ENCODE data around the gene DYNC2H1.
"Not testable (repeated sequence)": the region's sequence is repeated elsewhere in the genome, so short reads cannot be mapped to it uniquely, and the experiment has no call there.

The DYNC2H1 gene

DNA sequence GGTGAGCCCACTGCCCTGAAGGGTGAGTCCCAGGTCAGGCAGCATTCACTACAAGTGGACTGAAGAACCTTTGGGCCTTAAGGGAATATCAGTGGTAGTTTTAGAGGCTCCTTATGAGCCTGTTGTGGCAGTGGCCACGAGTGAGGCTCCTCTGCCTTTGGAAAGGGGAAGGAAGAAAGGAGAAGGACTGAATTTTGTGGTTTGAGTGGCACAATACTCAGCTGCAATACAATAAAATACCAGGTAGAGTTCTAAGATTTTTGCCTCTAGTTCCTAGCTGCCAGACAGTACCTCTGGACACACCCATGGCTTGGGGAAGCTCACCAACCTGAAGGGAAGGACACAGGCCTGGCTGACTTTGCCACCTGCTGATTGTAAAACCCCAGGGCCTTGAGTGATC, 260.9 kb downstream of the DYNC2H1 start:
- no peak for DNase-seq

DNA sequence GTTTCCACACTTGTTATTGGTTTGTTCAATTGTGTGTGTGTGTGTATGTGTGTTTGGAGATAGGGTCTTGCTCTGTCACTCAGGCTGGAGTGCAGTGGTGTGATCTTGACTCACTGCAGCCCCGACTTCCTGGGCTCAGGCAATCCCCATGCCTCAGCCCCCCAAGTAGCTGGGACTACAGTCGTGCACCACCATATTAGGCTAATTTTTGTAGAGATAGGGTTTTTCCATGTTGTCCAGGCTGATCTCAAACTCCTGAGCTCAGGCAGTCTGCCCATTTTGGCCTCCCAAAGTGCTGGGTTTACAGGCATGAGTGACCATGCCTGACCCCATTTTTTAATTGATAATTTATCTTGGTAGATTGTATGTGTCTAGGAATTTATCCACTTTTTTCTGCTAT, 263.7 kb downstream of the DYNC2H1 start:
- no peak for DNase-seq

- not testable (repeated sequence) for DNase-seq
Measured at GRCh38 chr11:103374227-103374626, 265.0 kb downstream of the DYNC2H1 start.

- no peak for DNase-seq
Measured at GRCh38 chr11:103378931-103379330, 269.7 kb downstream of the DYNC2H1 start.

DNA sequence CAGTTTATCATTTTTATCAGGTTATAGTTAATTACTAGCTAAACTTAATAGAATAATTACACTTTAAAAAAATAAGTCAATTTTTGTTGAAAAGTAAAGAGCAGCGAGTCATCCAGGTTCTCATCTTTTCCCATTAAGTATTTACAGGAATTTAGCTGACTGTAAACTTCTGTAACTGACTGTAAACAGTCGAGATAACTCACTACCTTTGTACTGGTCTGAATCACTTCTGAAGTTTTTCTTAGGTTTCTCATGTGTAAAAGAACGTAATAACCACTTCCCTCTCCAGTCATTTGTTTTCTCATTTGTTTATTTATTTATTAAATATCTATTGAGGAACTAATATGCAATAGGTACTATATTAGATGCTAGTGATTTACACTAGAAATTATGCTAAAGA, 270.8 kb downstream of the DYNC2H1 start:
- no peak for DNase-seq

DNA sequence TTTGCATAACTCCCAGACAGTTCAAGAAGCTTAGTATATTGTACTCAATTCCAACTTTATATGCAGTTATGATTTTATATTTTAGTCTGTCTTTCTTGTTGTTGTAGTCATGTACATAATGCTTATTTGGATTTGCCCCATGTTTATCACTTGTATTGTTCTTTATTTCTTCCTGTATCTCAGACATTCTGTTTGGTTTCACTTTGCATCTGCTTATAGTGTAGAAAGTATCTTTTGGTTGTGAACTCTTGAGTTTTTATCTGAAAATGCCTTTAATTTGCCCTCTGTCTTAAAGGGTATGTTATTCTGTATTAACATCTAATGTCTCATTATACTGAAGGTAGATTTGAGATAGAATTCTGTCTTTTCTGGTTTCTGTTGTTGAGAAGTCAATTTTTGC, 275.4 kb downstream of the DYNC2H1 start:
- no peak for DNase-seq

DNA sequence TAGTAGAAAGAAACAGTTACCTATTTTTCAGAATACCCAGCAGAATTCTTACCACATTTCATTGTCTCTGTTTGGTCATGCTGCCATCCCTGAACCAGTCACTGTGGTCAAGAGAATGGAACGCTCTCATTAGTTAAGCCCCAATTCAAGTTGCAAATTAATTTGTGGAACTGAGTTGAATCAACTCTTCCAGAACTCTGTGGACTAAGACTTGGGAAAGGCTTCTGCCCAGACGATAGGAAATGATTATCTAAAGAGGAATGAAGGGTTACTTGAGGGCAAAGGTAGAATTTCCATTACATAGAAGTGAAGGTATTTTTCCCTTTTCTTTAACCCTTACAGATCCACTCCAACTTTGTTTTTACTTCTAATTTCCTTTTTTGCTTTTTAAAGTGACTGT, 286.4 kb downstream of the DYNC2H1 start:
- no peak for DNase-seq

DNA sequence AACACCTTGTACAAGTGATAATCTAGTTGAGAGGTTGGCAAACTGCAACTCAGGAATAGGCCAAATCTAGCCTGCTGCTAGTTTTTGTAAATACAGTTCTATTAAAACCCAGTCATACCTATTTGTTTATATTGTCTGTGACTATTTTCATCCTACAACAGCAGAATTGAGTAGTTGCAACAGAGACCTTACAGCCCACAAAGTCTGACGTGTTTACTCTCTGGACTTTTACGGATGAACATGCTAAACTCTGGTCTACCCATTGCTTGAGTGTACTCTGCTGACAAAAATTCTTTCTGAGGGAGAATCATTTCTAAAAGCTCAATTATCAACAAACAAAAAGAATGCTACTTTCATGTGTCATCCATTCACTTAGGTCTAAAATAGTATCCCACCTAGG, 287.0 kb downstream of the DYNC2H1 start:
- DNase-seq, result no peak

GRCh38 chr11:103397369-103397768, 288.1 kb downstream of the DYNC2H1 start:
- DNase-seq, result no peak

DNA sequence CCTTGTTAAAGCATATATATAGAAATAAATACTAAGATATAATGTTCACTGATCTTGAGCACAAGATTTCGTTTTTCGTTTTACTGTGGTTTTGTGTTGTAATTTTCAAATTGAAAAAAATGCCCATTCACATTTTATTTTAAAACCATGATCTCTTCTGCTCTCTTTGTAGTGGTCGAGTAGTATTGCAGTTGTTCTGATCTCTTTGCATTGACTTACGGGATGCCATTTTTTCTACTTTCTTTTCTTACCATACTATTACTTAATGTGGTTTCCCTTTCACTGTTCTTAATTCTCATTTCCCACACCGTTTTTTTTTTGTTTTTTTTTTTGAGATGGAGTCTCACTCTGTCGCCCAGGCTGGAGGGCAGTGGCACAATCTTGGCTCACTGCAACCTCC, 289.6 kb downstream of the DYNC2H1 start:
- DNase-seq, result no peak

GRCh38 chr11:103406357-103406756, 297.1 kb downstream of the DYNC2H1 start:
- no peak for DNase-seq

- DNase-seq, result no peak
Measured at GRCh38 chr11:103407641-103408040, 298.4 kb downstream of the DYNC2H1 start.

GRCh38 chr11:103413266-103413888, 304.2 kb downstream of the DYNC2H1 start:
- DNase-seq, result no peak

DNA sequence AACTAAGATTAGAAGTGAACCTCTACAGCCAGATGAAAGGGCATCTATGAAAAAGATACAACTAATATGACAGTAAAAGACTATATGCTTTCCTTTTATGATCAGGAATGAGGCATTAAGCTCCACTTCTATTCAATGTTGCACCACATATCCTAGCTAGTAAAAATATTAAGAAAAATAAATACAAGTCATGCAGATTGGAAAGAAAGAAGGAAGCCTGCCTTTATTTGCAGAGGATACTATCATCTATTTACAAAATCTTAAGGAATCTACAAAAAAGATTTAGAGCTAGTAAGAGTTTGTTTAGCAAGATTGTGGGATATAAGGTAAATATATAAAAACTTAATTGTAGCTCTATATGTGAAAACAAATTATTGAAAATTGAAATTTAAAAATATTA, 308.8 kb downstream of the DYNC2H1 start:
- DNase-seq, result no peak

DNA sequence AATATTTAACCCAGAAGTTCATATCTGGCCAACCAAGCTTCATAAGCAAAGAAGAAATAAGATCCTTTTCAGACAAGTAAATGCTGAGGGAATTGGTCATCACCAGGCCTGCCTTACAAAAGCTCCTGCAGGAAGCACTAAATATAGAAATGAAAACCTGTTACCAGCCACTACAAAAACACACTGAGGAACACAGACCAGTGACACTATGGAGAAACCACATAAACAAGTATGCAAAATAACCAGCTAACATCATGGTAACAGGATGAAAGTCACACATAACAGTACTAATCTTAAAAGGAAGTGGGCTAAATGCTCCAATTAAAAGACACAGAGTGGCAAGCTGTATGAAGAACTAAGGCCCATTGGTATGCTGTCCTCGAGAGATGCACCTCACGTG, 311.4 kb downstream of the DYNC2H1 start:
- peak in 1 of 5 experiments; percentile 20 for DNase-seq

DNA sequence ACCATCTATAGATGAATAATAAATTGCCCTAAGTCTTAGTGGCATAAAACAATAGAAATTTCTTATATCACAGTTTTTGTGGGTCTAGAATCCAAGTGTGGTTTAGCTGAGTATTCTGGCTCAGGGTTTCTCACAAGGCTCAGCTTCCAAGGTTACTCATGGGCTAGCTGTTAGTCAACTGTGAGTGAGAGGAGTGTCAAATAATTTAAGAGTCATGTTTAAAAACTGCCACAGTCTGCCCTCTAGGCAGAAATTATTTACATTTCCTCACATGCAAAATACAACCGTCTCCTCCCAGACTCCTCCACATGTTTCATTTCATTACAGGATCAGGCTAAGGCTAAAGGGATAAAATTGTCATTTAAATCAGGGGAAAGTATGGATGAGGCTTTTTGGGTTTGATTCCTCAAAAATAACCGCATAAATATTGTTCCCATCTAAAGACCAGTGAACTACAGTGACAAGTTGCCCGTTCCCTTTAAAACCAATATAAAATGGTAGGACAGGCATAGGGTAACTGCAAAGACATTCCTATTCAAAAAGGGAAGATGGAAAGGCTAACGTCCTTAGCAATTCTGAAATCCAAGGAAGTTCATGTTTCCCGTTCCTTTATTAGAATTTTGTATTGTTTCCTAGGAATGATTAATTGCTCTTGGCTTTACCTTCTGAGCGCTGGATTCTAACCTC, 324.3 kb downstream of the DYNC2H1 start:
- DNase-seq, result no peak

GRCh38 chr11:103434073-103434411, 324.8 kb downstream of the DYNC2H1 start:
- DNase-seq, result no peak

DNA sequence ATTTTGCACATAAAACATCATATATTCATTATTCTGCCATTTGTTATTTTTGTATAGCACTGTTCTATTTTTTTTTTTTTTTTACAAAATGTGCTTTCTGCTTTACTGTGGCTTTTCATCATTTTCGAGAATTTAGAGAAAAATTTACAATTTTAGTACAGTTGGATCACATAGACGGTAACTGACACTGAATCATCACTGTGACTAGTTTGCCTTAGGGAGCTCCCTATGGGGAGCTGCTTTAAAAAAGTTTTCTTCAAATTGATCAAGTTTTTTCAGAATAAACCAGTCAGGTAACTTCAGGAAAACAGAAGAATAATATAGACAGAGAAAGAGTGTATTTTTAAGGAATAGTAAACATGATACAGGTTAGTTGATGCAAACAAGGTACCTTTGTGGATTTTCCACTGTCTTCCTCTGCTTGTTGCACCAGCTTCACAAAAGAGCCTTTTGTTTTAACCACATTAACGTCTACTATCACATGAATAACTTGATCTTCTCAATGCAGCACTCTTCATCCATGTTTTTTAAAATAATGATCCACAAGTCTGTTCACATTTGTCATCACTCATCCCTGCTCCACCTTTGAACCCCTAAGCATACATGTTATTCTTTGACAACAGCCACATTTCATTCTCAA, 327.0 kb downstream of the DYNC2H1 start:
- DNase-seq, result no peak

DNA sequence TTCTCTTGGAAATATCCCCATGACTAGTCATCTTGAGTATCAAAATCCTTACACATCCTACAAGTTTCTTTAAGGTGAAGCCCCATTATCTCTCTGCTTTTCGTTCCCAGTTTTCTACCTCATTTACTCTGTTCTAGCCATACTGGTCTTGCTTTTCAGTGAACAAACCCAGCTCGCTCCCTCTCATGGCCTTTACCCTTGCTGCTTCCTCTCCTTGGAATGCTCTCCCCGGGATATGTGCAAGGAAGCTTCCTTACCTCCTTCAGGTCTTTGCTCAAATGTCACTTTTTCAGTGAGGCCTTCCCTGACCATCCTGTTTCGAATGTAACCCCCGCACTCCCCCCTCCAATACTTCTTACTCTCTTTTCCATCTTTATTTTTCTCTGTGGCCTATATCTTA, 331.8 kb downstream of the DYNC2H1 start:
- no peak for DNase-seq

DNA sequence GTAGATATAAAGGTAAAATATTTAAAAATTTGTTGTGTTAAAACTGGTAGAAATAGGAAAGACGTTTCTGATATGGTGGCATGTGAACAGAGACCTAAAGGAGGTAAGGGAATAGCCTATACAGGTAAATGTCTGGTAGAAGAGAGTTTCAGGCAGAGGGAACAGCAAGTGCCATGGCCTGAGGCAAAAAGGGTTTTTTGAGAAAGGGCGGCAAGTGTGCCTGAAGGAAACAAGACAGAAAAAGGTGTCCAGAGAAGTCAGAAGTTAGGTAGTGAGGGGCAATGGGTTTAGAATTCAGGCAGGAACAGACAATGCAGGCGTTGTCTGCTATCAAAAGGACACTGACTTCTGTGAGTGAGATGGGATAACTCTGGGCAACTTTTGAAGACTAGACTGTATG, 339.7 kb downstream of the DYNC2H1 start:
- no peak for DNase-seq

DNA sequence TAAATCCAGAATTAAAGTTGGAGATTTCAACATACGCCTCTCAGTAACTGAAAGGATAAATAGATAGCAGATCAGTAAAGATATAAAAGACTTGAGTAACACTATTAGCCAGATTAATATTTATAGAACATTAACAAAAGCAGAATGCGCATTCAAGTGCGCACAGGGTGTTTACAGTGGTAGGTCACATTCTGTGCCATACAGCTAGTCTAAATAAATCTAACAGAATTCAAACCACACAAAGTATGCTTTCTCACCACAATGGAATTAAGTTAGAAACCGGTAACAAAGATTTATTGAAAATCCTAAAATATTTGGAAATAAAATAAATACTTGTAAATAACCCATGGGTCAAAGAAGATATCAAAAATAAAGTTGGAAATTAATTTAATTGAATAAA, 341.0 kb downstream of the DYNC2H1 start:
- DNase-seq, result no peak

GRCh38 chr11:103453126-103453525, 343.9 kb downstream of the DYNC2H1 start:
- no peak for DNase-seq

GRCh38 chr11:103453915-103454709, 344.9 kb downstream of the DYNC2H1 start:
- DNase-seq, result no peak

DNA sequence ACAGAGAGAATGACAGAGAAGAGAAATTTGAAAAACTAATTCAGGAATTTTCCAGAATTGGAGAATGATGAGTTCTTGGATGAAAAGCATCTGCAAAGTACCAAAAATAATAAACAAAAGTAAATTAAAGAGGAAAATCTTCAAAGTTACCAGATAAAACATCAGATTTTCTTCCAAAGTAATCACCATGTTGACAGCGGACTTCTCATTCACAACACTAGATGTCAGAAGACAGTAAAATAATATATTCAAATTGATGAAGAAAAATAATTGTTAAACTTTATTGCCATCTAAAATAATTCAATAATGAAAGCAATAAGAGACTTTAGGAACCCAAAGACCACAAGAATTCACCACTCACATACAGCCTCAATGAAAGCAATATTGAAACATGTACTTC, 355.2 kb downstream of the DYNC2H1 start:
- DNase-seq, result no peak
